Hepatocyte (in vitro differentiated cells): ENCODE results near the gene TUG1. TPM values are rescaled to one million over a fixed set of nuclear protein-coding genes. Genes with fewer than 3 reads are reported as not detected.

Experiments
- DNase-seq: peaks from one replicate; pipeline ENCODE4 v3.0.0-alpha.2; 2016; ENCODE audit warnings: low spot score
- H2AFZ ChIP-seq: fragments of 200-600 bp; sonication (generic); 2 replicates; pipeline ENCODE4 v1.6.0; 2016; ENCODE audit warnings: antibody characterized with exemption, mild to moderate bottlenecking
- H3K27ac ChIP-seq: fragments of 200-600 bp; sonication (generic); 2 replicates; pipeline ENCODE4 v1.5.1; 2016; ENCODE audit warnings: mild to moderate bottlenecking
- H3K27me3 ChIP-seq: fragments of 200-600 bp; sonication (generic); 2 replicates; pipeline ENCODE4 v1.6.1; 2016
- H3K36me3 ChIP-seq: fragments of 200-600 bp; sonication (generic); replicated peaks from 2 replicates; pipeline ENCODE4 v1.5.1; 2016; ENCODE audit warnings: low read depth; ENCODE audit not compliant: insufficient read depth
- H3K4me1 ChIP-seq: fragments of 200-600 bp; sonication (generic); 2 replicates; pipeline ENCODE4 v1.5.1; 2016; ENCODE audit warnings: mild to moderate bottlenecking, moderate library complexity; ENCODE audit not compliant: insufficient read depth
- H3K4me2 ChIP-seq: fragments of 200-600 bp; sonication (generic); 2 replicates; pipeline ENCODE4 v1.6.0; 2016
- H3K4me3 ChIP-seq: fragments of 200-600 bp; sonication (generic); 2 replicates; pipeline ENCODE4 v1.5.1; 2016; ENCODE audit warnings: mild to moderate bottlenecking
- H3K79me2 ChIP-seq: fragments of 200-600 bp; sonication (generic); 2 replicates; pipeline ENCODE4 v1.6.0; 2017; ENCODE audit warnings: mild to moderate bottlenecking
- H3K9me2 ChIP-seq: fragments of 200-600 bp; sonication (generic); replicated peaks from 2 replicates; pipeline ENCODE4 v1.6.0; 2017; ENCODE audit warnings: mild to moderate bottlenecking; ENCODE audit not compliant: insufficient read depth
- H3K9me3 ChIP-seq: fragments of 200-600 bp; sonication (generic); 2 replicates; pipeline ENCODE4 v1.5.1; 2016; ENCODE audit warnings: low read depth, mild to moderate bottlenecking
- H4K20me1 ChIP-seq: fragments of 200-600 bp; sonication (generic); 2 replicates; pipeline ENCODE4 v1.6.0; 2016; ENCODE audit warnings: mild to moderate bottlenecking; ENCODE audit not compliant: insufficient read depth, poor library complexity, severe bottlenecking
- CTCF ChIP-seq: fragments of 200-600 bp; sonication (generic); IDR thresholded peaks from 2 replicates; pipeline ENCODE4 v1.5.1; 2016; ENCODE audit warnings: antibody characterized with exemption, mild to moderate bottlenecking; ENCODE audit not compliant: poor library complexity
- EZH2 ChIP-seq: fragments of 200-600 bp; sonication (generic); IDR thresholded peaks from 2 replicates; pipeline ENCODE4 v1.6.1; 2016; ENCODE audit warnings: antibody characterized with exemption, mild to moderate bottlenecking, borderline replicate concordance
- EZH2phosphoT487 ChIP-seq: fragments of 200-600 bp; sonication (generic); IDR thresholded peaks from one replicate; pipeline ENCODE4 v1.6.1; 2018; ENCODE audit warnings: antibody characterized with exemption, mild to moderate bottlenecking, low read depth, moderate library complexity; ENCODE audit not compliant: unreplicated experiment, severe bottlenecking
- WGBS: methylation state at CpG from one replicate; pipeline ENCODE4 v1.1.6; 2016; ENCODE audit warnings: low lambda C conversion rate; ENCODE audit errors: missing lambda C conversion rate; 5-methylcytosine and 5-hydroxymethylcytosine counted together
- polyA plus RNA-seq: library from polyadenylated mRNA; unstranded; fragments of >200 nt; fragmentation: Nextera tagmentation; extraction: Ambion mirVana; gene quantifications from 2 replicates; pipeline ENCODE4 v1.2.1, GENCODE V29; 2016
- total RNA-seq: library from RNA; depleted of rRNA; stranded (reverse); fragments of >200 nt; gene quantifications from 2 replicates; pipeline ENCODE4 v1.2.3, GENCODE V29; 2014

TUG1 gene
- total and polyA plus RNA-seq, 2 experiments from 2014 or later, result 33.9 to 99.3 TPM

- Histone ChIP-seq H3K9me2 (no peaks in the 10 kb centered on the region), H3K4me3 (no peak overlapping the region), H2AFZ (no peak overlapping the region), H3K36me3 (peaks cover 3% of the 10 kb centered on the region), H3K4me1 (no peaks in the 10 kb centered on the region), H3K27ac (no peak overlapping the region), H3K9me3 (no peaks in the 10 kb centered on the region), H3K4me2 (no peak overlapping the region), H3K27me3 (no peaks in the 10 kb centered on the region), H3K79me2 (peaks cover 8% of the 10 kb centered on the region), H4K20me1 (no peaks in the 10 kb centered on the region)
- 86% methylated on average over 3 of the region's 3 CpGs for WGBS
- no peak for DNase-seq
- TF ChIP-seq EZH2, result no peak
Observed at GRCh38 chr22:30943368-30943767, 25.7 kb upstream of the TUG1 start.

GRCh38 chr22:30944986-30945385, 24.1 kb upstream of the TUG1 start:
- no peaks in the 10 kb centered on the region for H3K9me2 ChIP-seq
- no peaks in the 10 kb centered on the region for H3K9me3 ChIP-seq
- no peak overlapping the region for H3K4me3 ChIP-seq
- peaks cover 8% of the 10 kb centered on the region for H3K79me2 ChIP-seq
- H3K4me1 ChIP-seq, result no peaks in the 10 kb centered on the region
- peaks cover 3% of the 10 kb centered on the region for H3K36me3 ChIP-seq
- WGBS, result 93% methylated on average over 4 of the region's 4 CpGs
- TF ChIP-seq CTCF (no peak), EZH2 (no peak), EZH2phosphoT487 (no peak)
- H3K27ac ChIP-seq, result no peak overlapping the region
- H3K27me3 ChIP-seq, result no peaks in the 10 kb centered on the region
- H3K4me2 ChIP-seq, result no peak overlapping the region
- no peaks in the 10 kb centered on the region for H4K20me1 ChIP-seq
- H2AFZ ChIP-seq, result no peak overlapping the region
- no peak for DNase-seq

GRCh38 chr22:30945653-30946052, 23.4 kb upstream of the TUG1 start:
- Histone ChIP-seq H3K4me3 (no peak overlapping the region), H3K9me2 (no peaks in the 10 kb centered on the region), H3K79me2 (peaks cover 8% of the 10 kb centered on the region), H3K36me3 (peaks cover 3% of the 10 kb centered on the region), H4K20me1 (no peaks in the 10 kb centered on the region), H3K9me3 (no peaks in the 10 kb centered on the region), H3K4me2 (no peak overlapping the region), H3K4me1 (no peaks in the 10 kb centered on the region), H2AFZ (no peak overlapping the region), H3K27ac (no peak overlapping the region), H3K27me3 (no peaks in the 10 kb centered on the region)
- 96% methylated on average over 2 of the region's 2 CpGs for WGBS
- no peak for TF ChIP-seq EZH2
- TF ChIP-seq CTCF, result no peak
- no peak for TF ChIP-seq EZH2phosphoT487
- no peak for DNase-seq

GRCh38 chr22:30946354-30946753, 22.7 kb upstream of the TUG1 start:
- 82% methylated on average over 7 of the region's 7 CpGs for WGBS
- H4K20me1 ChIP-seq, result no peaks in the 10 kb centered on the region
- no peak overlapping the region for H3K27ac ChIP-seq
- no peak overlapping the region for H3K4me3 ChIP-seq
- TF ChIP-seq EZH2, result no peak
- TF ChIP-seq CTCF, result no peak
- no peak for TF ChIP-seq EZH2phosphoT487
- peaks cover 3% of the 10 kb centered on the region for H3K36me3 ChIP-seq
- H3K9me2 ChIP-seq, result no peaks in the 10 kb centered on the region
- H3K4me1 ChIP-seq, result no peaks in the 10 kb centered on the region
- no peak for DNase-seq
- H3K4me2 ChIP-seq, result no peak overlapping the region
- peaks cover 10% of the 10 kb centered on the region for H3K79me2 ChIP-seq
- no peaks in the 10 kb centered on the region for H3K27me3 ChIP-seq
- no peaks in the 10 kb centered on the region for H3K9me3 ChIP-seq
- H2AFZ ChIP-seq, result no peak overlapping the region
